K562 (cell line): ENCODE data around the gene RUNX1. TPM values are rescaled to one million over a fixed set of nuclear protein-coding genes. Genes with fewer than 3 reads are reported as not detected.

ENCODE experiments used
- CBX3 ChIP-seq, 2 experiments: IDR thresholded peaks; 1 replicate in 1 of 2; 2 replicates in 1 of 2; pipeline ENCODE4 v1.6.1; 2012; ENCODE audit warnings: inconsistent platforms in 2 of 2, low read length in 2 of 2, borderline replicate concordance in 1 of 2, control low read depth in 1 of 2
- CBX5 ChIP-seq: IDR thresholded peaks from 2 replicates; pipeline ENCODE4 v1.6.1; 2014; ENCODE audit warnings: low read depth, borderline replicate concordance
- ELK1 ChIP-seq: sonication (generic); formaldehyde crosslinking; IDR thresholded peaks from 2 replicates; pipeline ENCODE4 v1.8.1; 2022; ENCODE audit warnings: missing genetic modification reagents
- ESRRB ChIP-seq: fragments of 250-450 bp; sonication (Bioruptor Pico); IDR thresholded peaks from 2 replicates; pipeline ENCODE4 v1.5.0; 2020; ENCODE audit warnings: mild to moderate bottlenecking, moderate library complexity, borderline replicate concordance
- ETV1 ChIP-seq: fragments of 450-650 bp; conservative IDR thresholded peaks from 2 replicates; pipeline ENCODE4 v1.6.1; 2016; ENCODE audit warnings: missing genetic modification characterization, control low read depth, low read depth, missing compliant biosample characterization
- MGA ChIP-seq: fragments of 450-650 bp; IDR thresholded peaks from 2 replicates; pipeline ENCODE4 v1.6.1; 2016; ENCODE audit warnings: mild to moderate bottlenecking, moderate library complexity
- NELFE ChIP-seq: IDR thresholded peaks from 2 replicates; pipeline ENCODE4 v1.6.1; 2011; ENCODE audit warnings: mild to moderate bottlenecking; ENCODE audit not compliant: insufficient read depth, insufficient read length
- NONO ChIP-seq, 2 experiments: fragments of 200-400 bp in 1 of 2; fragments of 450-650 bp in 1 of 2; formaldehyde crosslinking in 1 of 2; IDR thresholded peaks; 2 replicates each; pipeline ENCODE4 v1.6.1; 2017; ENCODE audit warnings: low read depth in 2 of 2, mild to moderate bottlenecking in 2 of 2, moderate library complexity in 2 of 2, low read length in 1 of 2
- PRMT5 ChIP-seq: sonication (generic); formaldehyde crosslinking; IDR thresholded peaks from 2 replicates; pipeline ENCODE4 v1.5.0; 2020; ENCODE audit warnings: missing genetic modification reagents
- PTBP1 ChIP-seq: fragments of 200-400 bp; formaldehyde crosslinking; IDR thresholded peaks from 2 replicates; pipeline ENCODE4 v1.6.1; 2017; ENCODE audit warnings: low read depth, low read length
- RBFOX2 ChIP-seq: fragments of 200-400 bp; formaldehyde crosslinking; IDR thresholded peaks from 2 replicates; pipeline ENCODE4 v1.6.1; 2017; ENCODE audit warnings: low read depth, mild to moderate bottlenecking, low read length, moderate library complexity
- TARDBP ChIP-seq: fragments of 450-650 bp; IDR thresholded peaks from 2 replicates; pipeline ENCODE4 v1.6.1; 2016
- XRCC5 ChIP-seq: fragments of 200-400 bp; formaldehyde crosslinking; IDR thresholded peaks from 2 replicates; pipeline ENCODE4 v1.6.1; 2017; ENCODE audit warnings: low read depth, mild to moderate bottlenecking, low read length
- ZFP36 ChIP-seq: fragments of 150-350 bp; IDR thresholded peaks from 2 replicates; pipeline ENCODE4 v1.6.1; 2018; ENCODE audit warnings: low read length, low read depth; ENCODE audit not compliant: partially characterized antibody
- ZNF311 ChIP-seq: fragments of 250-450 bp; sonication (Bioruptor Pico); IDR thresholded peaks from 2 replicates; pipeline ENCODE4 v1.4.0; 2020; ENCODE audit warnings: mild to moderate bottlenecking, moderate library complexity
- ZNF561 ChIP-seq: fragments of 450-650 bp; formaldehyde crosslinking; conservative IDR thresholded peaks from 2 replicates; pipeline ENCODE4 v1.4.0; 2020; ENCODE audit warnings: mild to moderate bottlenecking, moderate library complexity
- polyA plus RNA-seq, 8 experiments: library from polyadenylated mRNA; depleted of rRNA in 4 of 8; stranded (reverse) in 5 of 8; unstranded in 3 of 8; fragments of >200 nt; fragmentation: Nextera tagmentation in 2 of 8; fragmentation: Illumina TruSeq in 1 of 8; extraction: Ambion mirVana in 2 of 8; extraction: Trizol in 1 of 8; gene quantifications; 2 replicates each; pipeline versions ENCODE4 v1.2.1 to v1.2.3, GENCODE V29; 2011 to 2014; ENCODE audit warnings: inconsistent platforms in 1 of 8, missing spikeins in 1 of 8
- total RNA-seq, 7 experiments: library from RNA; depleted of rRNA in 6 of 7; stranded (reverse); fragments of >200 nt in 6 of 7; fragmentation: Illumina TruSeq in 2 of 7; extraction: Trizol in 2 of 7; gene quantifications; 2 replicates each; pipeline versions ENCODE4 v1.2.1 to v1.2.3, GENCODE V29; 2011 to 2021; ENCODE audit warnings: low replicate concordance in 1 of 7

The RUNX1 gene
- total and polyA plus RNA-seq, 9 of the 15 experiments (the other 6 are each of a cell fraction or from before 2014, with no cell fraction given), result 2.2 to 68.6 (median 17.8) TPM

- TF ChIP-seq ESRRB (no peak), ZNF561 (no peak), RBFOX2 (0 out of 2 replicates have a peak, but pooled peaks have one; percentile 19), NELFE (no peak), NONO (IDR thresholded peaks at IDR 0.05; ENCODE audit: low read depth in 2 of 2, low read length in 1 of 2) (no peak), PTBP1 (no peak), ZNF311 (peak; percentile 76; the same call in 1 of the 2 replicates), XRCC5 (no peak), ELK1 (CRISPR knock-in tag) (no peak), ZFP36 (no peak), CBX3 (IDR thresholded peaks at IDR 0.05; ENCODE audit: borderline replicate concordance in 1 of 2, low read length in 2 of 2) (peak in 1 of 2 experiments; percentile 57; a peak in 1 of 3 replicates), MGA (peak; percentile 95), ETV1 (tag) (no peak), PRMT5 (CRISPR knock-in tag) (no peak), TARDBP (no peak), CBX5 (no peak)
Measured at GRCh38 chr21:34996304-34997101, 52.6 kb downstream of the RUNX1 start (continued).
